ENCODE measurements around the gene ATOSA. TPM values are rescaled to one million over a fixed set of nuclear protein-coding genes. Genes with fewer than 3 reads are reported as not detected.

ATOSA gene
- total RNA-seq, 5 donors from 2014 or later (not counting 1 experiment from before 2014, with no cell fraction given) = 88.2 to 121 (median 96.1) TPM

GRCh38 chr15:52667597-52667996 lies 11.6 kb downstream of the ATOSA start:
- DNase-seq (no peak), ATAC-seq (replicated peaks in 1 of 4) (no peak)
- H3K4me1 Mint-ChIP-seq = peaks cover 34 to 47% (median 40%) of the 10 kb centered on the region in 3 donors
- H3K4me3 ChIP-seq (ENCODE audit: control insufficient read depth in 1 of 2, extremely low read depth in 1 of 2, low read length in 1 of 2) = no peak overlapping the region
- POLR2A ChIA-PET = interaction anchor here (0.6 to 1.0 kb wide), 3 partner anchors 10 to 687 kb away, joined by 3 to 14 read pairs (median 3); no protein-coding TSS in a partner anchor
- H3K36me3 ChIP-seq (ENCODE audit: control insufficient read depth in 2 of 2, extremely low read depth in 1 of 2, insufficient read depth in 1 of 2, low read length in 1 of 2) = peaks cover 7 to 75% of the 10 kb centered on the region in 2 donors
- no peaks in the 10 kb centered on the region for H3K27me3 ChIP-seq (replicated peaks in 1 of 2; ENCODE audit: control insufficient read depth in 2 of 2, extremely low read depth in 1 of 2, insufficient read depth in 2 of 2, low read length in 1 of 2)
- no peaks in the 10 kb centered on the region for H3K27me3 Mint-ChIP-seq
- H3K4me3 Mint-ChIP-seq = no peak overlapping the region
- CTCF ChIA-PET = no interaction called here
- peaks cover 72% of the 10 kb centered on the region for H3K36me3 Mint-ChIP-seq
- no peak overlapping the region for H3K27ac Mint-ChIP-seq
- H3K27ac ChIP-seq (ENCODE audit: low read length) = no peak overlapping the region
- no peaks in the 10 kb centered on the region for H3K4me1 ChIP-seq (ENCODE audit: control insufficient read depth in 1 of 2, extremely low read depth in 1 of 2, insufficient read depth in 2 of 2, low read length in 2 of 2)
- no peaks in the 10 kb centered on the region for H3K9me3 Mint-ChIP-seq
- no peaks in the 10 kb centered on the region for H3K9me3 ChIP-seq
- no CpG with 5 or more reads among the region's 3 CpGs for WGBS (ENCODE audit: insufficient coverage)

GRCh38 chr15:52663536-52664294 lies 15.5 kb downstream of the ATOSA start:
- H3K27me3 ChIP-seq (replicated peaks in 1 of 2; ENCODE audit: control insufficient read depth in 2 of 2, extremely low read depth in 1 of 2, insufficient read depth in 2 of 2, low read length in 1 of 2) = no peaks in the 10 kb centered on the region
- no peaks in the 10 kb centered on the region for H3K9me3 ChIP-seq
- Mint-ChIP-seq H3K27ac (no peak overlapping the region), H3K9me3 (no peaks in the 10 kb centered on the region), H3K4me1 (peaks cover 40 to 48% (median 47%) of the 10 kb centered on the region in 3 donors), H3K4me3 (no peak overlapping the region), H3K27me3 (no peaks in the 10 kb centered on the region), H3K36me3 (peaks cover 66% of the 10 kb centered on the region)
- no peak overlapping the region for H3K27ac ChIP-seq (ENCODE audit: low read length)
- peaks cover 0 to 7% of the 10 kb centered on the region in 2 experiments for H3K4me1 ChIP-seq (ENCODE audit: control insufficient read depth in 1 of 2, extremely low read depth in 1 of 2, insufficient read depth in 2 of 2, low read length in 2 of 2)
- peaks cover 0 to 59% of the 10 kb centered on the region in 2 donors for H3K36me3 ChIP-seq (ENCODE audit: control insufficient read depth in 2 of 2, extremely low read depth in 1 of 2, insufficient read depth in 1 of 2, low read length in 1 of 2)
- no CpG with 5 or more reads among the region's 3 CpGs for WGBS (ENCODE audit: insufficient coverage)
- no peak overlapping the region for H3K4me3 ChIP-seq (ENCODE audit: control insufficient read depth in 1 of 2, extremely low read depth in 1 of 2, low read length in 1 of 2)
- ChIA-PET POLR2A (interaction anchor here in 1 of 2 donors (0.5 kb wide), 1 partner anchor 634 kb away, joined by 4 read pairs; no protein-coding TSS in a partner anchor), CTCF (interaction anchor here in 1 of 2 donors (0.6 kb wide), 1 partner anchor 55 kb away, joined by 3 read pairs; no protein-coding TSS in a partner anchor)
- DNase-seq (no peak), ATAC-seq (replicated peaks in 1 of 4) (no peak)

GRCh38 chr15:52661909-52662308 lies 17.3 kb downstream of the ATOSA start:
- ATAC-seq (replicated peaks in 1 of 4) = no peak
- H3K36me3 ChIP-seq (ENCODE audit: control insufficient read depth in 2 of 2, extremely low read depth in 1 of 2, insufficient read depth in 1 of 2, low read length in 1 of 2) = peaks cover 0 to 65% of the 10 kb centered on the region in 2 donors

GRCh38 chr15:52660192-52660591 lies 19.0 kb downstream of the ATOSA start:
- Histone ChIP-seq H3K27me3 (replicated peaks in 1 of 2; ENCODE audit: control insufficient read depth in 2 of 2, extremely low read depth in 1 of 2, insufficient read depth in 2 of 2, low read length in 1 of 2) (no peaks in the 10 kb centered on the region), H3K36me3 (ENCODE audit: control insufficient read depth in 2 of 2, extremely low read depth in 1 of 2, insufficient read depth in 1 of 2, low read length in 1 of 2) (peaks cover 0 to 57% of the 10 kb centered on the region in 2 donors), H3K27ac (ENCODE audit: low read length) (no peak overlapping the region), H3K9me3 (no peaks in the 10 kb centered on the region), H3K4me1 (ENCODE audit: control insufficient read depth in 1 of 2, extremely low read depth in 1 of 2, insufficient read depth in 2 of 2, low read length in 2 of 2) (peaks cover 0 to 7% of the 10 kb centered on the region in 2 experiments), H3K4me3 (ENCODE audit: control insufficient read depth in 1 of 2, extremely low read depth in 1 of 2, low read length in 1 of 2) (no peak overlapping the region)
- Mint-ChIP-seq H3K9me3 (no peaks in the 10 kb centered on the region), H3K36me3 (peaks cover 58% of the 10 kb centered on the region), H3K27me3 (no peaks in the 10 kb centered on the region), H3K27ac (peak overlapping the region in 1 of 2 donors; percentile 17), H3K4me3 (no peak overlapping the region), H3K4me1 (peaks cover 19 to 47% (median 41%) of the 10 kb centered on the region in 3 donors)
- DNase-seq = no peak
- ChIA-PET POLR2A (interaction anchor here in 1 of 2 donors (0.6 kb wide), 1 partner anchor 71 kb away, joined by 4 read pairs; no protein-coding TSS in a partner anchor), CTCF (interaction anchor here in 1 of 2 donors (0.5 kb wide), 1 partner anchor 108 kb away, joined by 4 read pairs; no protein-coding TSS in a partner anchor)
- ATAC-seq (replicated peaks in 1 of 4) = no peak
- WGBS (ENCODE audit: insufficient coverage) = no CpG with 5 or more reads among the region's 3 CpGs

More at GRCh38 chr15:52661909-52662308, 17.3 kb downstream of the ATOSA start:
- Mint-ChIP-seq H3K27ac (no peak overlapping the region), H3K27me3 (no peaks in the 10 kb centered on the region), H3K4me3 (no peak overlapping the region), H3K36me3 (peaks cover 68% of the 10 kb centered on the region), H3K4me1 (peaks cover 29 to 49% (median 48%) of the 10 kb centered on the region in 3 donors), H3K9me3 (no peaks in the 10 kb centered on the region)
- Histone ChIP-seq H3K9me3 (no peaks in the 10 kb centered on the region), H3K4me3 (ENCODE audit: control insufficient read depth in 1 of 2, extremely low read depth in 1 of 2, low read length in 1 of 2) (no peak overlapping the region), H3K27me3 (replicated peaks in 1 of 2; ENCODE audit: control insufficient read depth in 2 of 2, extremely low read depth in 1 of 2, insufficient read depth in 2 of 2, low read length in 1 of 2) (no peaks in the 10 kb centered on the region), H3K27ac (ENCODE audit: low read length) (no peak overlapping the region), H3K4me1 (ENCODE audit: control insufficient read depth in 1 of 2, extremely low read depth in 1 of 2, insufficient read depth in 2 of 2, low read length in 2 of 2) (peaks cover 0 to 7% of the 10 kb centered on the region in 2 experiments)
- DNase-seq = no peak
- CTCF ChIA-PET = interaction anchor here (0.6 to 1.3 kb wide), 3 partner anchors 11 to 701 kb away, joined by 3 to 4 read pairs (median 3); no protein-coding TSS in a partner anchor
- WGBS (ENCODE audit: insufficient coverage) = no CpG with 5 or more reads among the region's 1 CpG
- POLR2A ChIA-PET = interaction anchor here (1.1 to 1.4 kb wide), 3 partner anchors 9 to 16 kb away, joined by 3 to 6 read pairs (median 6); no protein-coding TSS in a partner anchor

- POLR2A ChIA-PET = interaction anchor here (0.6 to 1.7 kb wide), 7 partner anchors 8 to 491 kb away, joined by 3 to 13 read pairs (median 6); no protein-coding TSS in a partner anchor
- Mint-ChIP-seq H3K27me3 (no peaks in the 10 kb centered on the region), H3K9me3 (no peaks in the 10 kb centered on the region), H3K36me3 (peaks cover 54% of the 10 kb centered on the region), H3K4me1 (peaks cover 28 to 48% (median 40%) of the 10 kb centered on the region in 3 donors), H3K4me3 (no peak overlapping the region), H3K27ac (peak overlapping the region; percentile 75 to 79)
- CTCF ChIA-PET = interaction anchor here in 1 of 2 donors (0.6 to 0.8 kb wide), 4 partner anchors 16 to 518 kb away, joined by 3 to 6 read pairs (median 3); no protein-coding TSS in a partner anchor
- Histone ChIP-seq H3K27ac (ENCODE audit: low read length) (no peak overlapping the region), H3K4me1 (ENCODE audit: control insufficient read depth in 1 of 2, extremely low read depth in 1 of 2, insufficient read depth in 2 of 2, low read length in 2 of 2) (peaks cover 0 to 7% of the 10 kb centered on the region in 2 experiments), H3K4me3 (ENCODE audit: control insufficient read depth in 1 of 2, extremely low read depth in 1 of 2, low read length in 1 of 2) (no peak overlapping the region), H3K36me3 (ENCODE audit: control insufficient read depth in 2 of 2, extremely low read depth in 1 of 2, insufficient read depth in 1 of 2, low read length in 1 of 2) (peaks cover 0 to 52% of the 10 kb centered on the region in 2 donors), H3K27me3 (replicated peaks in 1 of 2; ENCODE audit: control insufficient read depth in 2 of 2, extremely low read depth in 1 of 2, insufficient read depth in 2 of 2, low read length in 1 of 2) (no peaks in the 10 kb centered on the region), H3K9me3 (no peaks in the 10 kb centered on the region)
- WGBS (ENCODE audit: insufficient coverage) = no CpG with 5 or more reads among the region's 1 CpG
- DNase-seq = peak in 11 of 35 experiments; percentile 2 to 45 (median 15)
- ATAC-seq (replicated peaks in 1 of 4) = peak; percentile 70 to 94 (median 80)
These were observed 20.2 kb downstream of the ATOSA start for GRCh38 chr15:52658955-52659354.

- CTCF ChIA-PET = no interaction called here
- Mint-ChIP-seq H3K27ac (no peak overlapping the region), H3K4me3 (no peak overlapping the region), H3K4me1 (peaks cover 36 to 56% (median 44%) of the 10 kb centered on the region in 3 donors), H3K9me3 (no peaks in the 10 kb centered on the region), H3K27me3 (no peaks in the 10 kb centered on the region), H3K36me3 (peaks cover 55% of the 10 kb centered on the region)
- H3K9me3 ChIP-seq = no peaks in the 10 kb centered on the region
- POLR2A ChIA-PET = interaction anchor here (0.6 to 1.0 kb wide), 4 partner anchors 9 to 761 kb away, joined by 3 to 4 read pairs (median 3); partner anchors contain the start of gene ATOSA (in 1 of the 2)
- H3K27ac ChIP-seq (ENCODE audit: low read length) = no peak overlapping the region
- peaks cover 0 to 9% of the 10 kb centered on the region in 2 experiments for H3K4me1 ChIP-seq (ENCODE audit: control insufficient read depth in 1 of 2, extremely low read depth in 1 of 2, insufficient read depth in 2 of 2, low read length in 2 of 2)
- no peak for ATAC-seq (replicated peaks in 1 of 4)
- peaks cover 5 to 56% of the 10 kb centered on the region in 2 donors for H3K36me3 ChIP-seq (ENCODE audit: control insufficient read depth in 2 of 2, extremely low read depth in 1 of 2, insufficient read depth in 1 of 2, low read length in 1 of 2)
- DNase-seq = no peak
- H3K4me3 ChIP-seq (ENCODE audit: control insufficient read depth in 1 of 2, extremely low read depth in 1 of 2, low read length in 1 of 2) = no peak overlapping the region
- no CpG with 5 or more reads among the region's 1 CpG for WGBS (ENCODE audit: insufficient coverage)
- H3K27me3 ChIP-seq (replicated peaks in 1 of 2; ENCODE audit: control insufficient read depth in 2 of 2, extremely low read depth in 1 of 2, insufficient read depth in 2 of 2, low read length in 1 of 2) = no peaks in the 10 kb centered on the region
These were observed 21.9 kb downstream of the ATOSA start for GRCh38 chr15:52657338-52657737.

Data from T-cell (primary cell).